Measurements from ENCODE around the gene CNTNAP2. TPM values are rescaled to one million over a fixed set of nuclear protein-coding genes. Genes with fewer than 3 reads are reported as not detected.

CNTNAP2 gene
- total and polyA plus RNA-seq, 9 of the 15 experiments (the other 6 are each of a cell fraction or from before 2014, with no cell fraction given), result 0.04 to 0.62 (median 0.09) TPM; not detected in 4

DNA sequence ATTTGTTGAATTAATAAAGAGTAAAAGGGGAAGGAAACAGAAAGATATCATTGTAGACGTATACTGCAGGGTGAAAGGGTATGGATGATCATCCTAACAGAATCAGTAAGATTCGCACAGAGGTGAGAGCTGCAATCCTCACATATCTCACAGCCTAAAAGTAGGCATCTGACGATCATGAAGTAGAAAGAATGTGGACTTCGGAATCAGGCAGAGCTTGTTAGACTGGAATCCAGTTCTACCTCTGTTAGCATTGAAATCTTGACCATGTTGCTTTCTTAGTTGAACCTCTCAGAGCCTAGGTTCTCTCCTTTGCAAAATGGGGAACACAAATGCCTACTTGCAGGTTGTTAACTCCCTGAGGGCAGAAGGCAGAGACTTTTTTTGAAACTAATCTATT is 2154.0 kb downstream of the CNTNAP2 start:
- intact Hi-C loops (cut with micrococcal nuclease) (no loop called here), in situ Hi-C loops (cut with MboI) (no loop called here)
- DNase-seq (ENCODE audit: extremely low read depth in 1 of 4, low spot score in 3 of 4), result no peak
- no peaks in the 10 kb centered on the region for H3K79me2 ChIP-seq (ENCODE audit: control insufficient read depth, insufficient read depth, low read length)
- H3K4me1 ChIP-seq (replicated peaks in 1 of 2; ENCODE audit: control insufficient read depth in 2 of 2, insufficient read depth in 2 of 2, low read length in 2 of 2), result no peaks in the 10 kb centered on the region
- ChIA-PET POLR2A (no interaction called here), CTCF (ENCODE audit: low intra/inter-chr PET ratio) (interaction anchor here (0.8 kb wide), 1 partner anchor 11 kb away, joined by 3 read pairs; no protein-coding TSS in a partner anchor)
- H3K27me3 ChIP-seq (ENCODE audit: control insufficient read depth in 2 of 2, insufficient read depth in 2 of 2, low read length in 2 of 2), result peaks cover 2 to 10% of the 10 kb centered on the region in 2 experiments; a peak in 4 of 5 replicates
- ATAC-seq, result no peak
- no peaks in the 10 kb centered on the region for H3K9me3 ChIP-seq (replicated peaks; ENCODE audit: control insufficient read depth, insufficient read depth, low read depth, low read length)
- H3K9ac ChIP-seq (ENCODE audit: insufficient read depth in 1 of 2, low read depth in 2 of 2, low read length in 2 of 2), result no peak overlapping the region
- no TSS peak for BruUV-seq (replicated peaks)
- FAIRE-seq, result no peak
- H2AFZ ChIP-seq (ENCODE audit: low read depth, low read length), result no peak overlapping the region
- H3K4me2 ChIP-seq (ENCODE audit: insufficient read depth, low read length), result no peak overlapping the region
- H3K9me1 ChIP-seq (ENCODE audit: control insufficient read depth, insufficient read depth, low read length), result no peaks in the 10 kb centered on the region
- no peak overlapping the region for H3K27ac ChIP-seq (ENCODE audit: extremely low read depth, low read depth, low read length)
- WGBS (ENCODE audit: insufficient coverage, low coverage, missing lambda C conversion rate), result 0% methylated on average over 4 of the region's 4 CpGs
- no peak overlapping the region for H3K4me3 ChIP-seq
- no peaks in the 10 kb centered on the region for H4K20me1 ChIP-seq (replicated peaks; ENCODE audit: control insufficient read depth, insufficient read depth, low read length)
- H3K36me3 ChIP-seq (ENCODE audit: control insufficient read depth, insufficient read depth, low read length), result no peaks in the 10 kb centered on the region
- no peak for TF ChIP-seq TCF7 (IDR thresholded peaks at IDR 0.05; ENCODE audit: borderline replicate concordance)
- TF ChIP-seq, protein P1, sequence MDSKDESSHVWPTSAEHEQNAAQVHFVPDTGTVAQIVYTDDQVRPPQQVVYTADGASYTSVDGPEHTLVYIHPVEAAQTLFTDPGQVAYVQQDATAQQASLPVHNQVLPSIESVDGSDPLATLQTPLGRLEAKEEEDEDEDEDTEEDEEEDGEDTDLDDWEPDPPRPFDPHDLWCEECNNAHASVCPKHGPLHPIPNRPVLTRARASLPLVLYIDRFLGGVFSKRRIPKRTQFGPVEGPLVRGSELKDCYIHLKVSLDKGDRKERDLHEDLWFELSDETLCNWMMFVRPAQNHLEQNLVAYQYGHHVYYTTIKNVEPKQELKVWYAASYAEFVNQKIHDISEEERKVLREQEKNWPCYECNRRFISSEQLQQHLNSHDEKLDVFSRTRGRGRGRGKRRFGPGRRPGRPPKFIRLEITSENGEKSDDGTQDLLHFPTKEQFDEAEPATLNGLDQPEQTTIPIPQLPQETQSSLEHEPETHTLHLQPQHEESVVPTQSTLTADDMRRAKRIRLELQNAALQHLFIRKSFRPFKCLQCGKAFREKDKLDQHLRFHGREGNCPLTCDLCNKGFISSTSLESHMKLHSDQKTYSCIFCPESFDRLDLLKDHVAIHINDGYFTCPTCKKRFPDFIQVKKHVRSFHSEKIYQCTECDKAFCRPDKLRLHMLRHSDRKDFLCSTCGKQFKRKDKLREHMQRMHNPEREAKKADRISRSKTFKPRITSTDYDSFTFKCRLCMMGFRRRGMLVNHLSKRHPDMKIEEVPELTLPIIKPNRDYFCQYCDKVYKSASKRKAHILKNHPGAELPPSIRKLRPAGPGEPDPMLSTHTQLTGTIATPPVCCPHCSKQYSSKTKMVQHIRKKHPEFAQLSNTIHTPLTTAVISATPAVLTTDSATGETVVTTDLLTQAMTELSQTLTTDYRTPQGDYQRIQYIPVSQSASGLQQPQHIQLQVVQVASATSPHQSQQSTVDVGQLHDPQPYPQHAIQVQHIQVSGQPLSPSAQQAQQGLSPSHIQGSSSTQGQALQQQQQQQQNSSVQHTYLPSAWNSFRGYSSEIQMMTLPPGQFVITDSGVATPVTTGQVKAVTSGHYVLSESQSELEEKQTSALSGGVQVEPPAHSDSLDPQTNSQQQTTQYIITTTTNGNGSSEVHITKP (IDR thresholded peaks at IDR 0.05; ENCODE audit: partially characterized antibody), result no peak
- no peak for TF ChIP-seq ARNT (IDR thresholded peaks at IDR 0.05)
- TF ChIP-seq ZNF311 (CRISPR knock-in tag; IDR thresholded peaks at IDR 0.05), result no peak
- no peak for TF ChIP-seq E2F6 (IDR thresholded peaks at IDR 0.05; ENCODE audit: borderline replicate concordance in 1 of 2, extremely low read depth in 1 of 2, insufficient read depth in 1 of 2, insufficient read length in 1 of 2, low read depth in 1 of 2, low read length in 1 of 2, poor library complexity in 1 of 2, severe bottlenecking in 1 of 2)
- no peak for TF ChIP-seq BRD4 (IDR thresholded peaks at IDR 0.05)
- TF ChIP-seq ZBTB5 (IDR thresholded peaks at IDR 0.05), result no peak
- no peak for TF ChIP-seq TRIM28 (IDR thresholded peaks at IDR 0.05)
- TF ChIP-seq ZBTB34 (CRISPR knock-in tag; IDR thresholded peaks at IDR 0.05), result no peak
- TF ChIP-seq NR1H2 (CRISPR knock-in tag; IDR thresholded peaks at IDR 0.05), result no peak
- no peak for TF ChIP-seq ARID2 (IDR thresholded peaks at IDR 0.05)
- TF ChIP-seq ZNF12 (CRISPR knock-in tag; IDR thresholded peaks at IDR 0.05), result no peak
- no peak for TF ChIP-seq ZNF398 (CRISPR knock-in tag; IDR thresholded peaks at IDR 0.05)
